H1 (cell line): ENCODE results near the gene TMEM45A. TPM values are rescaled to one million over a fixed set of nuclear protein-coding genes. Genes with fewer than 3 reads are reported as not detected.

Experiments
- CTCF ChIA-PET: fragments of 300-600 bp; sonication (Branson Sonifier 250); formaldehyde crosslinking; loops from one replicate; lab custom pipeline; 2021; ENCODE audit not compliant: partially characterized antibody; lab: Charles Lee
- POLR2A ChIA-PET: fragments of 300-600 bp; sonication (Branson Sonifier 250); formaldehyde crosslinking; loops from one replicate; lab custom pipeline; 2021; ENCODE audit warnings: inconsistent platforms; ENCODE audit not compliant: partially characterized antibody; lab: Charles Lee
- DNase-seq, 2 experiments: peaks; one replicate each; pipeline versions ENCODE4 v3.0.0 to v3.0.0-alpha.2; 2010 to 2022; ENCODE audit warnings: low spot score in 2 of 2, low read depth in 1 of 2, mixed read lengths in 1 of 2
- FAIRE-seq: peaks from 2 replicates; lab custom pipeline; 2011; peaks lifted over from hg19 to GRCh38; lab: Jason Lieb, UNC
- H2AFZ ChIP-seq: 2 replicates; pipeline ENCODE4 v1.8.1; 2012; ENCODE audit warnings: low read length, inconsistent platforms
- H2AK5ac ChIP-seq: 2 replicates; pipeline ENCODE4 v1.6.1; 2013; ENCODE audit warnings: low read depth, low read length
- H2BK120ac ChIP-seq: replicated peaks from 2 replicates; pipeline ENCODE3; 2013; ENCODE audit warnings: low read depth, low read length, inconsistent platforms
- H2BK12ac ChIP-seq: 2 replicates; pipeline ENCODE4 v1.6.1; 2013; ENCODE audit warnings: low read depth, low read length
- H2BK15ac ChIP-seq: 2 replicates; pipeline ENCODE4 v1.6.1; 2013; ENCODE audit warnings: low read length
- H2BK20ac ChIP-seq: 2 replicates; pipeline ENCODE4 v1.6.1; 2013; ENCODE audit warnings: low read length
- H2BK5ac ChIP-seq: 2 replicates; pipeline ENCODE4 v1.6.1; 2013; ENCODE audit warnings: low read depth, low read length
- H3K14ac ChIP-seq: 2 replicates; pipeline ENCODE4 v1.6.1; 2013; ENCODE audit warnings: inconsistent platforms; ENCODE audit not compliant: insufficient read length
- H3K18ac ChIP-seq: 2 replicates; pipeline ENCODE4 v1.6.1; 2013; ENCODE audit warnings: low read length; ENCODE audit errors: extremely low read depth
- H3K23ac ChIP-seq: 2 replicates; pipeline ENCODE4 v1.6.1; 2013; ENCODE audit warnings: inconsistent platforms; ENCODE audit not compliant: insufficient read length
- H3K23me2 ChIP-seq: 2 replicates; pipeline ENCODE4 v1.6.1; 2013; ENCODE audit warnings: low read depth, low read length
- H3K27ac ChIP-seq: 2 replicates; pipeline ENCODE4 v1.6.1; 2011; ENCODE audit warnings: low read depth, low read length, inconsistent platforms
- H3K27me3 ChIP-seq, 4 experiments: replicated peaks in 1 of 4; 1 replicate in 1 of 4; 2 replicates in 3 of 4; pipeline versions ENCODE4 v1.6.1 to v1.8.1; 2011 to 2013; ENCODE audit warnings: low read length in 3 of 4, mild to moderate bottlenecking in 3 of 4, inconsistent platforms in 2 of 4, mixed read lengths in 2 of 4, moderate library complexity in 1 of 4; ENCODE audit not compliant: control insufficient read depth in 3 of 4, insufficient read depth in 3 of 4; ENCODE audit errors: extremely low read depth in 1 of 4
- H3K36me3 ChIP-seq, 4 experiments: 2 replicates each; pipeline versions ENCODE4 v1.6.1 to v1.8.1; 2011 to 2013; ENCODE audit warnings: mild to moderate bottlenecking in 4 of 4, low read length in 3 of 4, moderate library complexity in 2 of 4, control low read depth in 1 of 4, inconsistent platforms in 1 of 4; ENCODE audit not compliant: insufficient read depth in 4 of 4, control insufficient read depth in 2 of 4
- H3K4ac ChIP-seq: replicated peaks from 2 replicates; pipeline ENCODE3; 2013; ENCODE audit warnings: low read length, low read depth, mixed read lengths, inconsistent platforms; ENCODE audit not compliant: insufficient read length
- H3K4me1 ChIP-seq, 4 experiments: replicated peaks in 1 of 4; 1 replicate in 1 of 4; 2 replicates in 3 of 4; pipeline versions ENCODE4 v1.6.1 to v1.8.1; 2011 to 2013; ENCODE audit warnings: low read length in 3 of 4, inconsistent platforms in 2 of 4, mixed read lengths in 1 of 4; ENCODE audit not compliant: insufficient read depth in 4 of 4, control insufficient read depth in 3 of 4
- H3K4me2 ChIP-seq, 2 experiments: 2 replicates each; pipeline versions ENCODE4 v1.6.1 to v1.8.1; 2011 to 2013; ENCODE audit warnings: low read depth in 2 of 2, low read length in 2 of 2, control low read depth in 1 of 2, inconsistent platforms in 1 of 2, mild to moderate bottlenecking in 1 of 2; ENCODE audit not compliant: insufficient read depth in 1 of 2
- H3K4me3 ChIP-seq, 4 experiments: fragments of 200-600, 300-600 bp in 1 of 4; sonication (generic), shearing (Covaris generic), sonication (Bioruptor Twin) in 1 of 4; 2 replicates each; pipeline versions ENCODE4 v1.5.1 to v1.8.1; 2011 to 2016; ENCODE audit warnings: low read length in 4 of 4, low read depth in 3 of 4, control low read depth in 2 of 4, inconsistent platforms in 2 of 4, mild to moderate bottlenecking in 2 of 4, mixed read lengths in 1 of 4, moderate library complexity in 1 of 4; ENCODE audit not compliant: insufficient read depth in 2 of 4; ENCODE audit errors: extremely low read depth in 1 of 4
- H3K56ac ChIP-seq: replicated peaks from 2 replicates; pipeline ENCODE3; 2013; ENCODE audit warnings: low read depth, mild to moderate bottlenecking, mixed read lengths, low read length, inconsistent platforms; ENCODE audit not compliant: insufficient read length
- H3K79me1 ChIP-seq: 2 replicates; pipeline ENCODE4 v1.6.1; 2013; ENCODE audit warnings: low read depth, low read length, control low read depth
- H3K79me2 ChIP-seq, 2 experiments: 2 replicates each; pipeline versions ENCODE4 v1.6.1 to v1.8.1; 2012 to 2013; ENCODE audit warnings: low read length in 2 of 2, mild to moderate bottlenecking in 2 of 2, inconsistent platforms in 1 of 2; ENCODE audit not compliant: insufficient read depth in 2 of 2, control insufficient read depth in 1 of 2
- H3K9ac ChIP-seq, 4 experiments: replicated peaks in 1 of 4; 1 replicate in 1 of 4; 2 replicates in 3 of 4; pipeline versions ENCODE4 v1.6.1 to v1.8.1; 2011 to 2013; ENCODE audit warnings: low read depth in 3 of 4, low read length in 3 of 4, control low read depth in 2 of 4, mild to moderate bottlenecking in 2 of 4, moderate library complexity in 2 of 4, inconsistent platforms in 1 of 4; ENCODE audit errors: extremely low read depth in 1 of 4
- H3K9me3 ChIP-seq, 2 experiments: 2 replicates each; pipeline versions ENCODE4 v1.6.1 to v1.8.1; 2012 to 2013; ENCODE audit warnings: mild to moderate bottlenecking in 2 of 2, moderate library complexity in 2 of 2, control low read depth in 1 of 2, inconsistent platforms in 1 of 2, low read depth in 1 of 2, low read length in 1 of 2, mixed read lengths in 1 of 2; ENCODE audit not compliant: insufficient read depth in 2 of 2
- H4K20me1 ChIP-seq, 2 experiments: replicated peaks in 1 of 2; 2 replicates each; pipeline versions ENCODE3 to v1.8.1; 2011 to 2013; ENCODE audit warnings: inconsistent platforms in 2 of 2, low read length in 2 of 2, mild to moderate bottlenecking in 1 of 2; ENCODE audit not compliant: insufficient read depth in 2 of 2, control insufficient read depth in 1 of 2
- H4K5ac ChIP-seq: 2 replicates; pipeline ENCODE4 v1.6.1; 2013; ENCODE audit warnings: low read length, low read depth, mixed read lengths, inconsistent platforms; ENCODE audit not compliant: insufficient read length
- H4K8ac ChIP-seq: 2 replicates; pipeline ENCODE4 v1.8.0; 2013; ENCODE audit warnings: mild to moderate bottlenecking, moderate library complexity, low read length, inconsistent platforms; ENCODE audit not compliant: insufficient read depth; ENCODE audit errors: extremely low read depth
- H4K91ac ChIP-seq: replicated peaks from 2 replicates; pipeline ENCODE3; 2013; ENCODE audit warnings: low read length, mixed read lengths, inconsistent platforms; ENCODE audit not compliant: insufficient read length
- CHD1 ChIP-seq: IDR thresholded peaks from 2 replicates; pipeline ENCODE4 v1.6.1; 2012; ENCODE audit warnings: low read depth, low read length, improper control_type of control experiment
- CREB1 ChIP-seq: IDR thresholded peaks from 2 replicates; pipeline ENCODE4 v1.6.1; 2012; ENCODE audit warnings: inconsistent platforms
- FOSL1 ChIP-seq: IDR thresholded peaks from 2 replicates; pipeline ENCODE4 v1.6.1; 2011; ENCODE audit warnings: mild to moderate bottlenecking, low read depth, low read length, moderate library complexity; ENCODE audit not compliant: insufficient read depth
- PHF8 ChIP-seq: fragments of 200-600 bp; sonication (generic); conservative IDR thresholded peaks from 2 replicates; pipeline ENCODE4 v1.7.1; 2012; ENCODE audit warnings: low read depth, mild to moderate bottlenecking, inconsistent platforms, low read length, moderate library complexity
- SIRT6 ChIP-seq: IDR thresholded peaks from one replicate; pipeline ENCODE4 v1.7.1; 2012; ENCODE audit warnings: low read length, inconsistent platforms
- polyA plus RNA-seq, 7 experiments: library from polyadenylated mRNA; depleted of rRNA in 3 of 7; stranded (reverse) in 5 of 7; unstranded in 2 of 7; fragments of >200 nt in 5 of 7; fragments of 200-250 nt in 2 of 7; gene quantifications; 1 replicate in 5 of 7; 2 replicates in 1 of 7; 4 replicates in 1 of 7; pipeline versions ENCODE4 v1.2.1 to v1.2.3, GENCODE V29; 2011 to 2013; ENCODE audit warnings: missing spikeins in 2 of 7, mixed read lengths in 2 of 7
- total RNA-seq: library from RNA; stranded (reverse); fragmentation: NEBNext Ultra II Directional; extraction: Animal tissue kit (Norgen Biotek cat#: 25700); gene quantifications from 2 replicates; pipeline ENCODE4 v1.2.1, GENCODE V29; 2021

The TMEM45A gene
- total and polyA plus RNA-seq, 2 of the 8 experiments (the other 6 are each of a cell fraction or from before 2014, with no cell fraction given) = 12.9 to 14.2 TPM

DNA sequence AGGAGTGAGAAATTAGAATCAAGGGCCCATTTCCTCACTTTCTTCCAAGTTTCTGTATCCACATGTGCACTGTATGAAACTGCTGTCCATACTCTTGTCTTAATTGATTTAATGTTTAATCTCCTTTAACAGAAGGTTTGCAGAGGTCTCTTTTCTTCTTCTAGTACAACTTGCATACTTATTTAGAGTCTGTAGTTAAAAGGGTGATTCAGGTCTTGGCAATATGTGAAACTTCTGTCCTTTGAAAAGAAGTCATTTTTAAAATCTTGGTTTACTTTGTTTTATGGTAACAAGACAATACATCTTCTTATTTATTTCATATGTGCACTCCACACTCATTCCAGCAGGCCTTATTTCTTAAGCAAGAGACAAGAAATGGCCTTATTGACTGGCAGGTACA is 25.8 kb downstream of the TMEM45A start:
- CTCF ChIA-PET = no interaction called here

More for the DNA sequence above, 25.8 kb downstream of the TMEM45A start:
- TF ChIP-seq SIRT6 (no peak), PHF8 (no peak), CREB1 (no peak), CHD1 (no peak), FOSL1 (no peak)
- Histone ChIP-seq H4K8ac (no peak overlapping the region), H2AFZ (no peak overlapping the region), H4K91ac (no peak overlapping the region), H3K79me1 (no peaks in the 10 kb centered on the region), H2BK12ac (no peak overlapping the region), H3K27me3 (no peaks in the 10 kb centered on the region), H4K20me1 (no peaks in the 10 kb centered on the region), H2BK15ac (no peak overlapping the region), H3K9me3 (no peaks in the 10 kb centered on the region), H3K56ac (no peak overlapping the region), H2AK5ac (no peak overlapping the region), H4K5ac (no peak overlapping the region), H2BK5ac (no peak overlapping the region), H3K79me2 (no peaks in the 10 kb centered on the region), H3K23me2 (peaks cover 2% of the 10 kb centered on the region; the same call in 1 of the 2 replicates), H3K4me3 (no peak overlapping the region), H3K27ac (no peak overlapping the region), H3K9ac (no peak overlapping the region), H2BK120ac (no peak overlapping the region), H3K23ac (no peak overlapping the region), H3K18ac (no peak overlapping the region), H2BK20ac (no peak overlapping the region), H3K4me1 (no peaks in the 10 kb centered on the region), H3K36me3 (no peaks in the 10 kb centered on the region), H3K4ac (no peak overlapping the region), H3K14ac (no peak overlapping the region), H3K4me2 (no peak overlapping the region)
- FAIRE-seq = no peak
- DNase-seq = no peak
- POLR2A ChIA-PET = no interaction called here
